ENCODE measurements around the gene ACTR3C. TPM values are rescaled to one million over a fixed set of nuclear protein-coding genes. Genes with fewer than 3 reads are reported as not detected.

ACTR3C gene
- polyA plus RNA-seq, 3 donors, result 0.55 to 1.9 (median 1.7) TPM

GRCh38 chr7:150325110-150325611 lies 1.8 kb upstream of the ACTR3C start:
- Mint-ChIP-seq H3K4me3 (peak overlapping the region; percentile 60 to 98), H3K9me3 (no peaks in the 10 kb centered on the region), H3K27me3 (ENCODE audit: low read depth in 3 of 3) (peaks cover 0 to 2% (median 0%) of the 10 kb centered on the region in 3 donors), H3K27ac (peak overlapping the region; percentile 80 to 95 (median 90)), H3K36me3 (peaks cover 30 to 41% of the 10 kb centered on the region in 2 donors), H3K4me1 (peaks cover 43% of the 10 kb centered on the region)
- Histone ChIP-seq H3K36me3 (replicated peaks in 1 of 2; ENCODE audit: control insufficient read depth in 1 of 2, insufficient read depth in 2 of 2, low read length in 2 of 2) (peaks cover 16 to 32% of the 10 kb centered on the region in 2 donors), H3K27me3 (ENCODE audit: control insufficient read depth in 2 of 2, insufficient read depth in 2 of 2, low read length in 2 of 2) (no peaks in the 10 kb centered on the region), H3K27ac (ENCODE audit: low read depth in 1 of 2, low read length in 2 of 2) (peak overlapping the region; percentile 81 to 87), H3K4me3 (replicated peaks in 1 of 3; ENCODE audit: low read depth in 2 of 3, low read length in 3 of 3) (peak overlapping the region in 1 of 3 experiments; percentile 90), H3K9ac (ENCODE audit: insufficient read depth, low read length, poor library complexity, severe bottlenecking) (peak overlapping the region; percentile 43), H3K4me2 (replicated peaks; ENCODE audit: extremely low read depth, low read length, poor library complexity, severe bottlenecking) (peak overlapping the region; percentile 94), H3K4me1 (ENCODE audit: control insufficient read depth in 1 of 2, insufficient read depth in 2 of 2, low read length in 2 of 2) (peaks cover 33 to 37% of the 10 kb centered on the region in 2 donors), H3K79me2 (ENCODE audit: insufficient read depth, low read length) (peaks cover 12% of the 10 kb centered on the region), H2AFZ (ENCODE audit: insufficient read depth, low read depth, low read length, poor library complexity, severe bottlenecking) (peak overlapping the region; percentile 77), H4K20me1 (ENCODE audit: insufficient read depth, low read length) (no peaks in the 10 kb centered on the region), H3K9me3 (replicated peaks in 1 of 2; ENCODE audit: control insufficient read depth in 1 of 2, insufficient read depth in 1 of 2, low read length in 2 of 2) (no peaks in the 10 kb centered on the region)
- TF ChIP-seq CTCF (IDR thresholded peaks at IDR 0.05), result no peak
- DNase-seq, result peak; percentile 60 to 75 (median 74)
- intact Hi-C loops (cut with micrococcal nuclease), result no loop called here
- WGBS (ENCODE audit: insufficient coverage), result 31% methylated on average over 9 of the region's 10 CpGs

GRCh38 chr7:150324373-150324961 lies 1.1 kb upstream of the ACTR3C start:
- peaks cover 43% of the 10 kb centered on the region for H3K4me1 Mint-ChIP-seq
- Histone ChIP-seq H3K27me3 (ENCODE audit: control insufficient read depth in 2 of 2, insufficient read depth in 2 of 2, low read length in 2 of 2) (no peaks in the 10 kb centered on the region), H3K79me2 (ENCODE audit: insufficient read depth, low read length) (peaks cover 12% of the 10 kb centered on the region), H3K9ac (ENCODE audit: insufficient read depth, low read length, poor library complexity, severe bottlenecking) (peak overlapping the region; percentile 83), H3K4me3 (replicated peaks in 1 of 3; ENCODE audit: low read depth in 2 of 3, low read length in 3 of 3) (peak overlapping the region in 1 of 3 experiments; percentile 90), H3K4me1 (ENCODE audit: control insufficient read depth in 1 of 2, insufficient read depth in 2 of 2, low read length in 2 of 2) (peaks cover 33 to 37% of the 10 kb centered on the region in 2 donors), H3K27ac (ENCODE audit: low read depth in 1 of 2, low read length in 2 of 2) (peak overlapping the region; percentile 81 to 87), H4K20me1 (ENCODE audit: insufficient read depth, low read length) (no peaks in the 10 kb centered on the region), H3K36me3 (replicated peaks in 1 of 2; ENCODE audit: control insufficient read depth in 1 of 2, insufficient read depth in 2 of 2, low read length in 2 of 2) (peaks cover 10 to 25% of the 10 kb centered on the region in 2 donors), H3K9me3 (replicated peaks in 1 of 2; ENCODE audit: control insufficient read depth in 1 of 2, insufficient read depth in 1 of 2, low read length in 2 of 2) (no peaks in the 10 kb centered on the region), H3K4me2 (replicated peaks; ENCODE audit: extremely low read depth, low read length, poor library complexity, severe bottlenecking) (peak overlapping the region; percentile 94), H2AFZ (ENCODE audit: insufficient read depth, low read depth, low read length, poor library complexity, severe bottlenecking) (peak overlapping the region; percentile 96)
- peak overlapping the region; percentile 80 to 95 (median 90) for H3K27ac Mint-ChIP-seq
- peak in 2 of 3 donors; percentile 16 to 20 for DNase-seq
- H3K36me3 Mint-ChIP-seq, result peaks cover 25 to 38% of the 10 kb centered on the region in 2 donors
- no peaks in the 10 kb centered on the region for H3K9me3 Mint-ChIP-seq
- H3K4me3 Mint-ChIP-seq, result peak overlapping the region; percentile 94 to 98
- intact Hi-C loops (cut with micrococcal nuclease), result no loop called here
- H3K27me3 Mint-ChIP-seq (ENCODE audit: low read depth in 3 of 3), result peaks cover 0 to 2% (median 0%) of the 10 kb centered on the region in 3 donors
- 81% methylated on average over 12 of the region's 12 CpGs for WGBS (ENCODE audit: insufficient coverage)
- TF ChIP-seq CTCF (IDR thresholded peaks at IDR 0.05), result no peak

All from CD14-positive monocyte (primary cell).